Lower lobe of right lung (tissue), 2 donors: ENCODE data around the gene ANKRD45. TPM values are rescaled to one million over a fixed set of nuclear protein-coding genes. Genes with fewer than 3 reads are reported as not detected.
"Not testable (repeated sequence)": the region's sequence is repeated elsewhere in the genome, so short reads cannot be mapped to it uniquely, and the experiment has no call there.

Experiments
- ATAC-seq, 2 donors: fragments of 200-7000 bp; cut with Tn5 transposase; one replicate each; pipeline ENCODE4 v1.9.1; 2020 to 2022; ENCODE audit warnings: mild to moderate bottlenecking in 2 of 2, moderate library complexity in 2 of 2
- DNase-seq: peaks from one replicate; pipeline ENCODE4 v3.0.0-alpha.2; 2020
- H3K27ac ChIP-seq: fragments of 200-600 bp; one replicate; pipeline ENCODE4 v1.8.0; 2022
- H3K27me3 ChIP-seq: fragments of 200-600 bp; one replicate; pipeline ENCODE4 v1.8.0; 2022; ENCODE audit warnings: low read depth
- H3K36me3 ChIP-seq: fragments of 200-600 bp; one replicate; pipeline ENCODE4 v1.8.0; 2022; ENCODE audit warnings: mild to moderate bottlenecking
- H3K4me1 ChIP-seq: fragments of 200-600 bp; one replicate; pipeline ENCODE4 v1.8.0; 2022
- H3K4me3 ChIP-seq: fragments of 200-600 bp; one replicate; pipeline ENCODE4 v1.8.0; 2022; ENCODE audit warnings: mild to moderate bottlenecking
- H3K9me3 ChIP-seq: fragments of 200-600 bp; one replicate; pipeline ENCODE4 v1.8.0; 2022
- CTCF ChIP-seq: fragments of 200-600 bp; IDR thresholded peaks from one replicate; pipeline ENCODE4 v1.8.0; 2022; ENCODE audit warnings: antibody characterized with exemption, mild to moderate bottlenecking
- intact Hi-C: fragments of 100-400 bp; cut with DNase I; formaldehyde crosslinking; loops from one replicate; pipeline ENCODE4 v1.11.0; 2022
- total RNA-seq: library from RNA; stranded (reverse); fragmentation: NEBNext Ultra II Directional; extraction: Animal tissue kit (Norgen Biotek cat#: 25700); gene quantifications from one replicate; pipeline ENCODE4 v1.2.1, GENCODE V29; 2021
- donor health status: DM: no; HTN: yes; CAD: no; lungs with severe emphysema.

ANKRD45 gene
- total RNA-seq, 1 donor from 2014 or later = 4.2 TPM

- H3K36me3 ChIP-seq = no peaks in the 10 kb centered on the region
- H3K9me3 ChIP-seq = no peaks in the 10 kb centered on the region
- intact Hi-C loops = no loop called here
- H3K27ac ChIP-seq = no peak overlapping the region
- no peak for TF ChIP-seq CTCF
- ATAC-seq (no peak), DNase-seq (no peak)
- H3K4me3 ChIP-seq = no peak overlapping the region
- H3K4me1 ChIP-seq = no peaks in the 10 kb centered on the region
- H3K27me3 ChIP-seq = no peaks in the 10 kb centered on the region
Observed at GRCh38 chr1:173638043-173639021, 31.3 kb downstream of the ANKRD45 start.

- H3K4me3 ChIP-seq, H3K36me3 ChIP-seq, intact Hi-C loops, H3K27ac ChIP-seq, ATAC-seq, H3K9me3 ChIP-seq, H3K4me1 ChIP-seq, H3K27me3 ChIP-seq, DNase-seq: not testable (repeated sequence)
Observed at GRCh38 chr1:173637236-173638042, 32.2 kb downstream of the ANKRD45 start.

GRCh38 chr1:173635116-173635515, 34.5 kb downstream of the ANKRD45 start, which contains the start of gene TEX50:
Gene TEX50, plus strand, starts transcription at chr1:173635338. Its CDS starts 184 bp downstream, at chr1:173635522.
- no peak for DNase-seq
- no peaks in the 10 kb centered on the region for H3K36me3 ChIP-seq
- TF ChIP-seq CTCF = no peak
- H3K4me1 ChIP-seq = no peaks in the 10 kb centered on the region
- no peak within 1 kb of the TSS for H3K4me3 ChIP-seq
- intact Hi-C loops = no loop called here
- no peak within 1 kb of the TSS for H3K27ac ChIP-seq
- ATAC-seq = no peak
- no peaks in the 10 kb centered on the region for H3K9me3 ChIP-seq
- no peaks in the 10 kb centered on the region for H3K27me3 ChIP-seq

- Histone ChIP-seq H3K9me3 (no peaks in the 10 kb centered on the region), H3K4me3 (no peak overlapping the region), H3K36me3 (no peaks in the 10 kb centered on the region), H3K27ac (no peak overlapping the region), H3K27me3 (no peaks in the 10 kb centered on the region), H3K4me1 (no peaks in the 10 kb centered on the region)
- intact Hi-C loops = no loop called here
- ATAC-seq = no peak
- TF ChIP-seq CTCF = no peak
- DNase-seq = no peak
Observed at GRCh38 chr1:173628888-173629287, 40.8 kb downstream of the ANKRD45 start.

GRCh38 chr1:173627269-173627668, 42.4 kb downstream of the ANKRD45 start:
- H3K27me3 ChIP-seq = no peaks in the 10 kb centered on the region
- H3K27ac ChIP-seq = no peak overlapping the region
- ATAC-seq (no peak), DNase-seq (no peak)
- H3K9me3 ChIP-seq = no peaks in the 10 kb centered on the region
- no peaks in the 10 kb centered on the region for H3K4me1 ChIP-seq
- TF ChIP-seq CTCF = no peak
- intact Hi-C loops = no loop called here
- H3K36me3 ChIP-seq = no peaks in the 10 kb centered on the region
- no peak overlapping the region for H3K4me3 ChIP-seq
